ENCODE results near the gene ABCG1.

DNA sequence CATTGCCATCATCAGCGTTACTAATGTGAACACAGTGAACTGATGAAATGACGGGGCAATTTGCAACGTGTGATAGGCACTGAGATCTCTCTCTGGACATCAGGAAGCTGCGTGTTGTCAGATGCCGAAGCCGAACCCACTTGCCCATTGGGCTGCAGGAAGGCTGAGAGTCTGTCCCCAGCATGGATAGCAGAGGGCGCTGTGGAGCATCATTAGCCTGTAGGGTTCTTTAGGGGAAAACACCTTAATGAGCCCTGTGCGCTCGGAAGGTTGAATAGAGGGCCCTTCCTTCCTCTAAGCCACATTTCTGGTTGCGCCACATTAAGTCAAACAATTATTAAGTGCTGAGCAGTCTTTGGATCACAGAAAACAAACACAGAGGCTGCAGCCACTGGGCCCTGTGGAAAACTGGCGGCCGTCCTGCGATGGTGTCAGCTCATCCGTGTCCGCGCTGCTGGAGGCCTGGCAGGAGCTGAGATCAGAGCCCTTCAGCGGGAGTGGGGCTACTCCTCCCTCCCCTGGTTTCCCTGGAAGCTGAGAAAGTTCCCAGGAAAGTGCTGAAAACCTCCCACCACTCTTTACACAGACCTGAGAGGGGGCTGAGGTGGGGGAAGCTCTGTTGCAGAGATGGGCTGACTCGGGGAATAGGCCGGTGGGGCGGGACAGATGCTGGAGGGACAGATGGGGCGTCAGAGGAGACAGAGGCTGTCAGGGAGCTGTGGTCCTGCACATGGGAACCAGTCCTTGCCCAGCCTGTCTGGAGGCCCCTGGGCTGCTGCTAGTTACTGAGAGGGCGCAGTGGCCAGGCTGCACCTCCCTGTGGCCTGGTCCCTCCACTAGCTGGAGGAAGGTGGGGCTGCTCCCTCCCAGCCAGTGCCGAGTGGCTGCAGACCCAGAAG lies 119.1 kb downstream of the ABCG1 start:
- TF ChIP-seq, protein P1, sequence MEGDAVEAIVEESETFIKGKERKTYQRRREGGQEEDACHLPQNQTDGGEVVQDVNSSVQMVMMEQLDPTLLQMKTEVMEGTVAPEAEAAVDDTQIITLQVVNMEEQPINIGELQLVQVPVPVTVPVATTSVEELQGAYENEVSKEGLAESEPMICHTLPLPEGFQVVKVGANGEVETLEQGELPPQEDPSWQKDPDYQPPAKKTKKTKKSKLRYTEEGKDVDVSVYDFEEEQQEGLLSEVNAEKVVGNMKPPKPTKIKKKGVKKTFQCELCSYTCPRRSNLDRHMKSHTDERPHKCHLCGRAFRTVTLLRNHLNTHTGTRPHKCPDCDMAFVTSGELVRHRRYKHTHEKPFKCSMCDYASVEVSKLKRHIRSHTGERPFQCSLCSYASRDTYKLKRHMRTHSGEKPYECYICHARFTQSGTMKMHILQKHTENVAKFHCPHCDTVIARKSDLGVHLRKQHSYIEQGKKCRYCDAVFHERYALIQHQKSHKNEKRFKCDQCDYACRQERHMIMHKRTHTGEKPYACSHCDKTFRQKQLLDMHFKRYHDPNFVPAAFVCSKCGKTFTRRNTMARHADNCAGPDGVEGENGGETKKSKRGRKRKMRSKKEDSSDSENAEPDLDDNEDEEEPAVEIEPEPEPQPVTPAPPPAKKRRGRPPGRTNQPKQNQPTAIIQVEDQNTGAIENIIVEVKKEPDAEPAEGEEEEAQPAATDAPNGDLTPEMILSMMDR (IDR thresholded peaks at IDR 0.05), result peak in 5 of 7 experiments; percentile 52 to 77 (median 73)
- TF ChIP-seq POLR2AphosphoS5 (IDR thresholded peaks at IDR 0.05), result peak in 2 of 3 donors; percentile 50 to 73

Measured in stomach (tissue), 4 donors.